T-helper 22 cell (primary cell): ENCODE data around the gene SUPT3H.
"Not testable (repeated sequence)": the region's sequence is repeated elsewhere in the genome, so short reads cannot be mapped to it uniquely, and the experiment has no call there.

Source experiments
- DNase-seq: peaks from one replicate; pipeline ENCODE4 v3.0.0-alpha.2; 2020; ENCODE audit warnings: low read depth

The SUPT3H gene

GRCh38 chr6:45054610-45055009 lies 323.1 kb downstream of the SUPT3H start:
- no peak for DNase-seq

GRCh38 chr6:45052325-45052724 lies 325.4 kb downstream of the SUPT3H start:
- no peak for DNase-seq

DNA sequence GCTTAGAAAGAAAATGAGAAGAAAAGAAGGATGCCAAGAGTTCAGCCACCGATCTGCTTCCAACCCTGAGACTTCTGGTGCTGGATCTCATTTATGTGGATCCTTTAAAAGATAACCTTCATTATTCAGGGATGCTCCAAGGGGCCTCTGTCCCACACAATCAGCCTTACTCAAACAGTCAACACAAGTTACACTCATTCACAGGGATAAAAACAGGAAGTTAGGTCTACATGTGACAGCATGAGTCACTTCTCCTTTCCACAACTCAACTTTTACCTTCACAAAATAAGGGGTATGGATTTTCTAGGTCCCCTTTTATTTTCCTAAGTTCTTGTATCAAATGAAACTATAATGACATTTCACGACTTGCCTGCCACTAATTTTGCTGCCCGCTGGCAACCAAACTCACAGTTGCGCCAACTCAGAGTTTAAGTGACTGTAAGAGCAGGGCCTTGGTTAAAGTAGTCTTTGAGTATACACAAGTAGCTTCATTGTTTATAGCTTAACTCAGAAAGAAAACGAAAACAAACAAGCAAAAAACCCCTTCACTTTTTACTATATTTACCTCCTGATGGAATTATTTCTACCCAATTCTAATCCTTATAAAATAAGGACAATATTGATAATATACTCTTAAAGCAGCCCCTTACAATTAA lies 328.4 kb downstream of the SUPT3H start:
- no peak for DNase-seq

DNA sequence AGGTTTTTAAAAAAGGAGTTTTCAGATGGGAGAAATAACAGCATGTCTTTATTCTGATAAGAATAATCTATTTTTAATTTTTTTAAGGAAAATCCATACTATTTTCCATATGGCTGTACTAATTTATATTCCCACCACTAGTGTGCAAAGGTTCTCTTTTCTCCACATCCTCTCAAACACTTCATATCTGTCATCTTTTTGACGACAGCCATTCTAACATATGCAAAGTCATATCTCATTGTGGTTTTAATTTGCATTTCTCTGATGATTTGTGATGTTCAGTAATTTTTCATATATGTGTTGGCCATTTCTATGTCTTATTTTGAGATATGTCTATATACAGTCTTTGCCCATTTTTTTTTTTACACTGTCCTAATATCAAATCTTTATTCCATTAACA lies 330.2 kb downstream of the SUPT3H start:
- no peak for DNase-seq

GRCh38 chr6:45045253-45045601 lies 332.5 kb downstream of the SUPT3H start:
- DNase-seq = no peak

- no peak for DNase-seq
Measured at GRCh38 chr6:45044510-45045252, 333.1 kb downstream of the SUPT3H start.

GRCh38 chr6:45044086-45044485 lies 333.6 kb downstream of the SUPT3H start:
- DNase-seq = no peak

DNA sequence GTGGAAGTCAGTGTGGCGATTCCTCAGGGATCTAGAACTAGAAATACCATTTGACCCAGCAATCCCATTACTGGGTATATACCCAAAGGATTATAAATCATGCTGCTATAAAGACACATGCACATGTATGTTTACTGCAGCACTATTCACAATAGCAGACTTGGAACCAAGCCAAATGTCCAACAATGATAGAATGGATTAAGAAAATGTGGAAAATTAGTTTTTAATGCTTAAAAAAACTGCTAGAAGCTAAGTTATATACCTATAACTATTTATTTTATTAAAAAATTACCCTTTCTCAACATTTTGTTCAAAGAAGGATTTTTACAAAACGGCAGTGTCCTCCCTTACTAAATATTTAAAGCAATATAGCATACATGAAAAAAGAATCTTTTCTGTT lies 335.1 kb downstream of the SUPT3H start:
- DNase-seq = not testable (repeated sequence)

GRCh38 chr6:45038226-45038625 lies 339.5 kb downstream of the SUPT3H start:
- no peak for DNase-seq

GRCh38 chr6:45036103-45036502 lies 341.6 kb downstream of the SUPT3H start:
- DNase-seq = no peak

GRCh38 chr6:45032426-45032825 lies 345.3 kb downstream of the SUPT3H start:
- no peak for DNase-seq

GRCh38 chr6:45031601-45032000 lies 346.1 kb downstream of the SUPT3H start:
- DNase-seq = no peak

GRCh38 chr6:45027126-45027525 lies 350.6 kb downstream of the SUPT3H start:
- no peak for DNase-seq

- no peak for DNase-seq
Measured at GRCh38 chr6:45026003-45026516, 351.7 kb downstream of the SUPT3H start.

DNA sequence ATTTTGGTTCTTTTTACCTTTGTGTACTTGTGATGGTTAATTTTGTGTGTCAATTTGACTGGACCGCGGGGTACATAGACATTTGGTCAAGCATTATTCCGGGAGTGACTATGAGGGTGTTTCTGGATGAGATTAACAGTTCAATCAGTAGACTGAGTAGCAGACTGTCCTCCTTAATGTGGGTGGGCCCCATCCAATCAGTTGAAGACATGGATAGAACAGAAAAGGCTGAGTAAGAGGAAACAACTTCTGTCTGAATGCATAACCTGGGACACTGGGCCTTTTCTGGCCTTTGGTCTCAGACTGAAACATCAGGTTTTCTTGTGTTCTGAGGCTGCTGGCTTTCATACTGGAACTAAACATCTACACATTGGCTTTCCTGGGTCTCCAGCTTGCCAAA lies 353.1 kb downstream of the SUPT3H start:
- no peak for DNase-seq

DNA sequence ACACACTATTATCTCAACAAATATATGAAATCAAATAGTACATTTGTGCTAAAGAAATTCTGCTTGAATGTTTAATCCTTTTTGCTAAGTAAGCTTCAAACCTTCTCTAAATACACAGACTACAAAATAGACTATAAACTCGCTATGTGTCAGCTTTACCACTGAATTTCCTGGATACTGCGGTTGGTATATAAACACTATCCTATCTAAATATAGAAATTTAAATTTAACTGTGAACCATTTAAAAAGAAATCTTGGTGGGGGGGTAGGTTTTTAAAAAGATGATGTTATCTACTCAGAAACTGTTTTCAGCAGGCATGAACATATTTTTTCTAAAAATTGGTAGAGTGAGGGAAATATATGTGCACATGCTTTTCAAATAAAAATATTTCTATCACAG lies 356.1 kb downstream of the SUPT3H start:
- no peak for DNase-seq

DNA sequence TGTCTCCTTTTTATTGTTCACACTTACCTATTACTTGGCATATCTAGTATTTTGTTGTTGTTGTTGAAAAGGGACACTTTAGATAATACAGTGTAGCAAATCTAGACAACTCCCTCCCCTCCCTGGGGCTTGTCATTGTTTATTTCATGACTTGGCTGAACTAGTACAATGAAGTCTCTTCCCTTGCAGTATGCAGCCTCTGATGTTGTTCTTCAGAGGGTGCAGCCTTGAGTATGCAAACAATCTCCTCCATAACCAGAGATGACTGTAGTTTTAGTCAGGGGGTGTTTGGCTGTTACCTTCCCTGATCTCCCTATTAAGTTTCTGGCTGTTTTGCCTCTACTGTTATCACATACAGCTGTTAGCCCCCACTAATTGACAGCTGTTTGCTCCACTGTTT lies 365.0 kb downstream of the SUPT3H start:
- DNase-seq = no peak

DNA sequence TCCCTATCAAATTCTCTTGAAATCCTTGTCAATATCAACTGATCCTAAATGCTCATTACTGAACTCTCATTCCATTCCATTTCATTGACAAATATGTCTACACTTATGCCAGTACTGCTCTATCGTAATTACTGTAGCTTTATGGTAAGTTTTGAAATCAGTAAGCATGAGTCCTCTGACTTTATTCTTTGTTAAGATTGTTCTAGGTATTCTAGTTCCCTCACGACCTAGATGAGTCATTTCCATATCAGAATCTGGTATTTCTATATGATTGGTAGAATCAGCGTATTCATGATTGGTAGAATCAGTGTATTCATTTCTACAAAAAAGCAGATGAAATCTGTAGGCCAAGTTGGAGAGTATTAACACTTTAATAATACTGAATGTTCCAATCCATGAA lies 368.2 kb downstream of the SUPT3H start:
- DNase-seq = no peak

GRCh38 chr6:45006893-45007292 lies 370.8 kb downstream of the SUPT3H start:
- no peak for DNase-seq

DNA sequence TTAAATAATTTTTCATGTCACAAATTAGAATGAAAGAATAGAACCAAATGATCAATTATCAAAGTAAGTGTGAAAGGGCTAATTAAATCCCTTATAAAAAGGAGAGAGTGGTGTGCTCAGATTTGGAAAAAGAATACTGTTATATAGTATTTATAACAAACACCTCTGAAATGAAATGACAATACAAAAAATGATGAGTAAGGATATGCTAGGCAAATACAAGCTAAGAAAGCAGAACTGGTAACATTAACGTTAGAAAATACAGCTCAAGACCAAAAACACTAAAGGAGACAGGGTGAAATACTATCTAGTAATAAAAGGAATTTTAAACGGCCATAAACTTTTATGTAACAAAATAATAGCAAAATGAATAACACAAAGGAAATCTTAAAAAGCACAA lies 373.8 kb downstream of the SUPT3H start:
- no peak for DNase-seq

- DNase-seq = no peak
Measured at GRCh38 chr6:45003387-45003786, 374.3 kb downstream of the SUPT3H start.

DNA sequence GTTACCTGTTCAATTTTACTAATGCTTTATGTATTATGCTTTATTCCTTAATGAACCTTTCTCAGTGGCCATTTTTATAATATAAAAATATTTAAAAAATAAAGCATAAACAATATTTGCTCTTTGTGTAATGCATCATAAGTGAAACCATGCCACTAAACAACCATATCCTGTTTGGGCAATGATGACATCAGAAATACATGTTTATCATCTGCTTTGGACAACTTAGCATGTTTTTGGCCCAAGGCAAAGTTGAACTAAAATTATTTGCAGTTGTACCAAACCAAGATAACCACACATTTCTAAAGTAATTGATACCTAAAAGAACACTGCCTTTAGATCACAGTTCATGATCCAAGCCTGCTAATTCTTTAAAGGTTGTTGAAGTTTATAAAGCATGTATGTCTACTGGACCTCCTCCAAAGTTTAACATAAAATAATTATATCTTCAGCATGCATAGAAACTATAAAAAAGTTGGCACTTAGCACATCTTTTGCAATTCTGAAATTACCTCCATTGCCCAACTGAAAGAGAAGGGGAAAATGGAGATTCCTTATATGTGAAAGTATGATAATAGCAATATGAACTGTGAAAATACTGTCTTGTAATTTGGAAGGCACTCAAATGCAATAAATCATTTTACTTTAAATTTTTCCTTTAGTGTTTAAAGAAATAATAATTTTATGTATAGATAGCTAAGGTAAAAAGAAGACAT lies 375.2 kb downstream of the SUPT3H start:
- DNase-seq = no peak

GRCh38 chr6:45001663-45002062 lies 376.1 kb downstream of the SUPT3H start:
- no peak for DNase-seq
